Keratinocyte (primary cell): ENCODE data around the gene ACSS2. TPM values are rescaled to one million over a fixed set of nuclear protein-coding genes. Genes with fewer than 3 reads are reported as not detected.

ENCODE experiments used
- DNase-seq: peaks from one replicate; pipeline ENCODE4 v3.0.0-alpha.2; 2011; ENCODE audit warnings: low read depth, missing footprints, low spot score
- FAIRE-seq: peaks from 2 replicates; lab custom pipeline; 2011; peaks lifted over from hg19 to GRCh38; lab: Jason Lieb, UNC
- H2AFZ ChIP-seq: 2 replicates; pipeline ENCODE4 v1.6.0; 2012; ENCODE audit warnings: low read length, control low read depth, inconsistent platforms; ENCODE audit not compliant: control insufficient read depth
- H3K27ac ChIP-seq: 2 replicates; pipeline ENCODE4 v1.5.1; 2011; ENCODE audit warnings: low read length; ENCODE audit not compliant: control insufficient read depth, insufficient read depth
- H3K27me3 ChIP-seq: 3 replicates; pipeline ENCODE4 v1.6.0; 2011; ENCODE audit warnings: low read length; ENCODE audit not compliant: control insufficient read depth, insufficient read depth; ENCODE audit errors: extremely low read depth
- H3K36me3 ChIP-seq, 2 experiments: 2 replicates in 1 of 2; 3 replicates in 1 of 2; pipeline ENCODE4 v1.5.1; 2011; ENCODE audit warnings: low read length in 2 of 2, mild to moderate bottlenecking in 1 of 2; ENCODE audit not compliant: control insufficient read depth in 2 of 2, insufficient read depth in 2 of 2; ENCODE audit errors: extremely low read depth in 1 of 2
- H3K4me1 ChIP-seq: 3 replicates; pipeline ENCODE4 v1.5.1; 2011; ENCODE audit warnings: low read length; ENCODE audit not compliant: control insufficient read depth, insufficient read depth; ENCODE audit errors: extremely low read depth
- H3K4me2 ChIP-seq: 3 replicates; pipeline ENCODE4 v1.6.0; 2011; ENCODE audit warnings: low read depth, low read length; ENCODE audit not compliant: control insufficient read depth, insufficient read depth; ENCODE audit errors: extremely low read depth
- H3K4me3 ChIP-seq, 3 experiments: fragments of 200-600 bp in 1 of 3; sonication (generic) in 1 of 3; 2 replicates in 2 of 3; 3 replicates in 1 of 3; pipeline ENCODE4 v1.5.1; 2011 to 2016; ENCODE audit warnings: low read length in 3 of 3, mild to moderate bottlenecking in 3 of 3, control low read depth in 2 of 3, inconsistent platforms in 1 of 3, low read depth in 1 of 3, mixed read lengths in 1 of 3, mixed run types in 1 of 3, moderate library complexity in 1 of 3; ENCODE audit not compliant: control insufficient read depth in 2 of 3, insufficient read depth in 2 of 3; ENCODE audit errors: extremely low read depth in 1 of 3
- H3K79me2 ChIP-seq: 2 replicates; pipeline ENCODE4 v1.6.0; 2012; ENCODE audit warnings: low read length; ENCODE audit not compliant: control insufficient read depth, insufficient read depth
- H3K9ac ChIP-seq: 3 replicates; pipeline ENCODE4 v1.6.0; 2011; ENCODE audit warnings: low read length; ENCODE audit not compliant: control insufficient read depth, insufficient read depth; ENCODE audit errors: extremely low read depth
- H3K9me1 ChIP-seq: 3 replicates; pipeline ENCODE4 v1.6.0; 2011; ENCODE audit warnings: low read length; ENCODE audit not compliant: control insufficient read depth, insufficient read depth; ENCODE audit errors: extremely low read depth
- H3K9me3 ChIP-seq: 2 replicates; pipeline ENCODE4 v1.5.1; 2012; ENCODE audit warnings: low read depth, low read length; ENCODE audit not compliant: control insufficient read depth
- H4K20me1 ChIP-seq: 3 replicates; pipeline ENCODE4 v1.6.0; 2011; ENCODE audit warnings: low read length; ENCODE audit not compliant: control insufficient read depth, insufficient read depth; ENCODE audit errors: extremely low read depth
- CTCF ChIP-seq, 3 experiments: IDR thresholded peaks in 1 of 3; conservative IDR thresholded peaks in 1 of 3; optimal IDR thresholded peaks in 1 of 3; 2 replicates in 2 of 3; 3 replicates in 1 of 3; pipeline versions ENCODE3 to v1.5.1; 2011; ENCODE audit warnings: low read length in 3 of 3, mild to moderate bottlenecking in 3 of 3, moderate library complexity in 2 of 3, control low read depth in 1 of 3, inconsistent platforms in 1 of 3; ENCODE audit not compliant: insufficient read depth in 2 of 3; ENCODE audit errors: extremely low read depth in 1 of 3
- EZH2 ChIP-seq: IDR thresholded peaks from one replicate; pipeline ENCODE4 v1.6.1; 2012; ENCODE audit warnings: inconsistent platforms, mild to moderate bottlenecking, low read length, moderate library complexity
- dilution Hi-C: fragments of 300-500 bp; cut with MboI; formaldehyde crosslinking; loops from one replicate; pipeline ENCODE4 v1.7.0; 2020; ENCODE audit warnings: low sequenced_read_pairs; ENCODE audit not compliant: extremely low pct_ligation_motif_present
- polyA plus RNA-seq, 5 experiments: library from polyadenylated mRNA; depleted of rRNA in 3 of 5; stranded (reverse) in 3 of 5; stranded (forward) in 1 of 5; unstranded in 1 of 5; fragments of >200 nt; gene quantifications; 1 replicate in 1 of 5; 2 replicates in 3 of 5; 3 replicates in 1 of 5; pipeline versions ENCODE4 v1.2.1 to v1.2.3, GENCODE V29; 2011 to 2012; ENCODE audit warnings: missing spikeins in 2 of 5, low read depth in 1 of 5, low replicate concordance in 1 of 5

Gene ACSS2
- polyA plus RNA-seq, 1 donor (not counting 4 experiments of a cell fraction or from before 2014, with no cell fraction given) = 90.6 TPM

GRCh38 chr20:34926581-34926980 lies 50.2 kb downstream of the ACSS2 start:
- TF ChIP-seq EZH2 = no peak
- TF ChIP-seq CTCF (optimal IDR thresholded peaks at IDR 0.05 in 1 of 3, IDR thresholded peaks at IDR 0.05 in 1 of 3, conservative IDR thresholded peaks at IDR 0.05 in 1 of 3; ENCODE audit: extremely low read depth in 1 of 3, insufficient read depth in 2 of 3, low read length in 3 of 3) = no peak
- peaks cover 43% of the 10 kb centered on the region for H3K4me1 ChIP-seq
- no peak overlapping the region for H3K4me3 ChIP-seq
- no peak overlapping the region for H3K9ac ChIP-seq
- no peaks in the 10 kb centered on the region for H3K79me2 ChIP-seq
- peaks cover 26 to 81% of the 10 kb centered on the region in 2 experiments for H3K36me3 ChIP-seq
- FAIRE-seq (no peak), DNase-seq (no peak)
- no peaks in the 10 kb centered on the region for H4K20me1 ChIP-seq
- H2AFZ ChIP-seq = no peak overlapping the region
- no peak overlapping the region for H3K27ac ChIP-seq
- no peaks in the 10 kb centered on the region for H3K9me3 ChIP-seq
- H3K4me2 ChIP-seq = no peak overlapping the region
- H3K9me1 ChIP-seq = no peaks in the 10 kb centered on the region
- dilution Hi-C loops = no loop called here
- H3K27me3 ChIP-seq = no peaks in the 10 kb centered on the region

- no peak for TF ChIP-seq CTCF (optimal IDR thresholded peaks at IDR 0.05 in 1 of 3, IDR thresholded peaks at IDR 0.05 in 1 of 3, conservative IDR thresholded peaks at IDR 0.05 in 1 of 3; ENCODE audit: extremely low read depth in 1 of 3, insufficient read depth in 2 of 3, low read length in 3 of 3)
- no peak for TF ChIP-seq EZH2
- Histone ChIP-seq H3K4me3 (no peak overlapping the region), H3K9ac (peak overlapping the region; percentile 3), H3K4me1 (peaks cover 31% of the 10 kb centered on the region), H3K36me3 (peaks cover 28 to 84% of the 10 kb centered on the region in 2 experiments), H3K27ac (peak overlapping the region; percentile 68), H3K9me3 (no peaks in the 10 kb centered on the region), H3K4me2 (peak overlapping the region; percentile 55), H3K27me3 (no peaks in the 10 kb centered on the region), H3K9me1 (no peaks in the 10 kb centered on the region), H2AFZ (no peak overlapping the region), H3K79me2 (no peaks in the 10 kb centered on the region), H4K20me1 (no peaks in the 10 kb centered on the region)
- peak; percentile 83 for DNase-seq
- peak; percentile 64 for FAIRE-seq
- dilution Hi-C loops = no loop called here
Observed at GRCh38 chr20:34927736-34928135, 51.3 kb downstream of the ACSS2 start.
